ENCODE measurements around the gene COX7A2. TPM values are rescaled to one million over a fixed set of nuclear protein-coding genes. Genes with fewer than 3 reads are reported as not detected.

Gene COX7A2
- total and polyA plus RNA-seq, 2 of the 13 experiments (the other 11 are each of a cell fraction or from before 2014, with no cell fraction given) = 407 to 556 TPM

DNA sequence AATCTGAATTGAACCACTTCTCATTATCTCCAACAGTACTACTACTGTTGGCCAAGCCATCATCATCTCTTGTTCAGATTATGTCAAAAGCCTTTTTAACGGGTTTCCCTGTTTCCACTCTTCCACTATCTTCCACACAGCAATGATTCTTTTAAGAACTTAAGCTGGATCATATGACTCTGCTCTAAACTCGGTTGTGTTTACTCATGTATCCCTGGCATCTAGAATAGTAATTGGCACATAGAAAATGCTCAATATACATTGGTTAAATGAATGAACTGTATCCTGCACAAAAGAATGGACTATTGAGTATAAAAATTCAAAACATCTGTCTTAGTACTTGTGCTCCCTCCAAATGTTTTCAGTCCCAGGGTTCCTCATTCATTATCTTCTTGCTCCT, 2.8 kb upstream of the COX7A2 start:
- no peak overlapping the region for H3K27ac ChIP-seq (ENCODE audit: extremely low read length, insufficient read depth, low read length)
- no peaks in the 10 kb centered on the region; a peak in 1 of 5 replicates for H3K36me3 ChIP-seq (replicated peaks in 1 of 2; ENCODE audit: control insufficient read depth in 1 of 2, insufficient read depth in 2 of 2, low read length in 2 of 2)
- ATAC-seq = no peak
- peaks cover 5% of the 10 kb centered on the region; the same call in 1 of the 2 replicates for H4K20me1 ChIP-seq (ENCODE audit: insufficient read depth, low read length)
- H3K79me2 ChIP-seq (ENCODE audit: insufficient read depth, low read length) = peaks cover 21% of the 10 kb centered on the region
- FAIRE-seq = no peak
- POLR2A ChIA-PET = no interaction called here
- no peak overlapping the region for H2AFZ ChIP-seq (ENCODE audit: low read length)
- CTCF ChIA-PET (ENCODE audit: low intra/inter-chr PET ratio, low total read pairs) = no interaction called here
- WGBS (ENCODE audit: low lambda C conversion rate) = 0% methylated on average over 2 of the region's 2 CpGs
- H3K9ac ChIP-seq (ENCODE audit: insufficient read depth, low read depth, low read length) = no peak overlapping the region
- intact Hi-C loops (cut with micrococcal nuclease; ENCODE audit: unreplicated experiment) (no loop called here), in situ Hi-C loops (cut with HindIII; ENCODE audit: extremely low pct_ligation_motif_present, low pct_unique_long_range_greater_than_20kb) (no loop called here)
- no peak overlapping the region for H3K4me2 ChIP-seq (ENCODE audit: low read depth, low read length)
- no peaks in the 10 kb centered on the region for H3K9me3 ChIP-seq (ENCODE audit: low read length)
- DNase-seq (ENCODE audit: low spot score) = no peak
- no TSS peak for BruUV-seq (replicated peaks)
- H3K4me3 ChIP-seq (replicated peaks in 1 of 3; ENCODE audit: insufficient read depth in 1 of 3, low read depth in 2 of 3, low read length in 3 of 3) = no peak overlapping the region
- TF ChIP-seq RBM22 (optimal IDR thresholded peaks at IDR 0.05; ENCODE audit: low read length) = no peak
- no peak for TF ChIP-seq KLF15 (CRISPR knock-in tag; IDR thresholded peaks at IDR 0.05; ENCODE audit: borderline replicate concordance)
- TF ChIP-seq, protein P1, sequence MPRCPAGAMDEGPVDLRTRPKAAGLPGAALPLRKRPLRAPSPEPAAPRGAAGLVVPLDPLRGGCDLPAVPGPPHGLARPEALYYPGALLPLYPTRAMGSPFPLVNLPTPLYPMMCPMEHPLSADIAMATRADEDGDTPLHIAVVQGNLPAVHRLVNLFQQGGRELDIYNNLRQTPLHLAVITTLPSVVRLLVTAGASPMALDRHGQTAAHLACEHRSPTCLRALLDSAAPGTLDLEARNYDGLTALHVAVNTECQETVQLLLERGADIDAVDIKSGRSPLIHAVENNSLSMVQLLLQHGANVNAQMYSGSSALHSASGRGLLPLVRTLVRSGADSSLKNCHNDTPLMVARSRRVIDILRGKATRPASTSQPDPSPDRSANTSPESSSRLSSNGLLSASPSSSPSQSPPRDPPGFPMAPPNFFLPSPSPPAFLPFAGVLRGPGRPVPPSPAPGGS (CRISPR knock-in tag; IDR thresholded peaks at IDR 0.05) = no peak
- TF ChIP-seq ZBTB20 (CRISPR knock-in tag; IDR thresholded peaks at IDR 0.05; ENCODE audit: borderline replicate concordance, low read depth) = no peak
- TF ChIP-seq FOXP1 (IDR thresholded peaks at IDR 0.05) = no peak
- no peak for TF ChIP-seq FOXP1 (CRISPR knock-in tag; IDR thresholded peaks at IDR 0.05)
- H3K27me3 ChIP-seq (ENCODE audit: control insufficient read depth in 1 of 2, insufficient read depth in 2 of 2, low read length in 2 of 2) = no peaks in the 10 kb centered on the region; a peak in 1 of 5 replicates
- H3K4me1 ChIP-seq (ENCODE audit: insufficient read depth, low read length) = peaks cover 15% of the 10 kb centered on the region

DNA sequence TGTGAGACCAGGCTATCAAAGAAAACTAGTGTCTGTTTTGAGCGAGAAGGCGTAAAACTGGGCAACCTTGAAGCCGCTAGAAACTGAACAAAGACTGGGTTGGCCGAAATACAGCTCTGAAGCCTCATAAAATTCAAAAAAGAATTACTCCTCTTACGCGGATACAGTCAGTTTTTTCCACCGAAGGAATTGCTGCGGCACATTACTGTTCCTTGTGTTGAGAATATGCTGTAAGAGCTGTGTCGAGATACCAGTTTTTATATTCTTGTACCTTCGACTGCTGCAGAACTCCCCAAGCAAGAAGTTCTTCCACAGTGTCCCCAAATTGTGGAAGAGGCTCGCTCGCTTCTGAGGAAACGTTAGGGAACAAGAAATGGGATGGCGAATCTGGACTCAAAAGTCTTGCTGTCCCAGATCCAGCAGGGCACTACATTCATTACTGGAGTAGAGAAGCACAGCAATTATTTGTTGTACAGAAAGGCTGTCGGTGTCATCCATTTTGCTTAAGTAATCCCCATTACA, 523 bp upstream of the COX7A2 start:
- intact Hi-C loops (cut with micrococcal nuclease; ENCODE audit: unreplicated experiment) = loop anchor here (1.0 to 5.0 kb wide), 2 partner anchors 40 to 1592 kb away; partner anchors contain the start of genes SLC17A5 and TMEM30A
- POLR2A ChIA-PET = interaction anchor here (0.7 to 2.8 kb wide), 9 partner anchors 20 to 1590 kb away, joined by 3 to 28 read pairs (median 5); partner anchors contain the start of genes SENP6 and TMEM30A
- CTCF ChIA-PET (ENCODE audit: low intra/inter-chr PET ratio, low total read pairs) = no interaction called here
- Histone ChIP-seq H3K79me2 (ENCODE audit: insufficient read depth, low read length) (peaks cover 31% of the 10 kb centered on the region), H4K20me1 (ENCODE audit: insufficient read depth, low read length) (peaks cover 8% of the 10 kb centered on the region; the same call in 1 of the 2 replicates), H3K4me3 (replicated peaks in 1 of 3; ENCODE audit: insufficient read depth in 1 of 3, low read depth in 2 of 3, low read length in 3 of 3) (peak overlapping the region; percentile 84 to 93 (median 89)), H3K9me3 (ENCODE audit: low read length) (no peaks in the 10 kb centered on the region), H3K27me3 (ENCODE audit: control insufficient read depth in 1 of 2, insufficient read depth in 2 of 2, low read length in 2 of 2) (no peaks in the 10 kb centered on the region; a peak in 1 of 5 replicates), H2AFZ (ENCODE audit: low read length) (peak overlapping the region; percentile 91), H3K27ac (ENCODE audit: extremely low read length, insufficient read depth, low read length) (peak overlapping the region; percentile 91), H3K4me1 (ENCODE audit: insufficient read depth, low read length) (peaks cover 22% of the 10 kb centered on the region), H3K9ac (ENCODE audit: insufficient read depth, low read depth, low read length) (peak overlapping the region; percentile 97), H3K36me3 (replicated peaks in 1 of 2; ENCODE audit: control insufficient read depth in 1 of 2, insufficient read depth in 2 of 2, low read length in 2 of 2) (peaks cover under 1 to 8% of the 10 kb centered on the region in 2 experiments; a peak in 4 of 5 replicates), H3K4me2 (ENCODE audit: low read depth, low read length) (peak overlapping the region; percentile 91)
- ATAC-seq (peak; percentile 34), DNase-seq (ENCODE audit: low spot score) (no peak), FAIRE-seq (no peak)
- TSS peak; percentile 99 for BruUV-seq (replicated peaks)
- in situ Hi-C loops (cut with HindIII; ENCODE audit: extremely low pct_ligation_motif_present, low pct_unique_long_range_greater_than_20kb) = no loop called here
- WGBS (ENCODE audit: low lambda C conversion rate) = 2% methylated on average over 15 of the region's 15 CpGs
- TF ChIP-seq KLF11 (CRISPR knock-in tag; IDR thresholded peaks at IDR 0.05) (no peak), MED8 (CRISPR knock-in tag; IDR thresholded peaks at IDR 0.05; ENCODE audit: insufficient replicate concordance) (no peak), ZSCAN30 (CRISPR knock-in tag; IDR thresholded peaks at IDR 0.05) (0 out of 2 replicates have a peak, but pooled peaks have one; percentile 44), LCORL (IDR thresholded peaks at IDR 0.05) (no peak), LCORL (CRISPR knock-in tag; IDR thresholded peaks at IDR 0.05) (peak; percentile 8; the same call in 1 of the 2 replicates), HNRNPLL (IDR thresholded peaks at IDR 0.05; ENCODE audit: low read depth, low read length, poor library complexity, severe bottlenecking) (no peak), ZNF274 (CRISPR knock-in tag; IDR thresholded peaks at IDR 0.05) (peak; percentile 5; the same call in 1 of the 2 replicates), CREM (IDR thresholded peaks at IDR 0.05) (peak; percentile 5; the same call in 1 of the 2 replicates), CREM (CRISPR knock-in tag; IDR thresholded peaks at IDR 0.05) (no peak)
- TF ChIP-seq, protein P2, sequence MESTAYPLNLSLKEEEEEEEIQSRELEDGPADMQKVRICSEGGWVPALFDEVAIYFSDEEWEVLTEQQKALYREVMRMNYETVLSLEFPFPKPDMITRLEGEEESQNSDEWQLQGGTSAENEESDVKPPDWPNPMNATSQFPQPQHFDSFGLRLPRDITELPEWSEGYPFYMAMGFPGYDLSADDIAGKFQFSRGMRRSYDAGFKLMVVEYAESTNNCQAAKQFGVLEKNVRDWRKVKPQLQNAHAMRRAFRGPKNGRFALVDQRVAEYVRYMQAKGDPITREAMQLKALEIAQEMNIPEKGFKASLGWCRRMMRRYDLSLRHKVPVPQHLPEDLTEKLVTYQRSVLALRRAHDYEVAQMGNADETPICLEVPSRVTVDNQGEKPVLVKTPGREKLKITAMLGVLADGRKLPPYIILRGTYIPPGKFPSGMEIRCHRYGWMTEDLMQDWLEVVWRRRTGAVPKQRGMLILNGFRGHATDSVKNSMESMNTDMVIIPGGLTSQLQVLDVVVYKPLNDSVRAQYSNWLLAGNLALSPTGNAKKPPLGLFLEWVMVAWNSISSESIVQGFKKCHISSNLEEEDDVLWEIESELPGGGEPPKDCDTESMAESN (CRISPR knock-in tag; conservative IDR thresholded peaks at IDR 0.05) = no peak

Measured in HepG2 (cell line).